ENCODE data around the gene UCHL5. TPM values are rescaled to one million over a fixed set of nuclear protein-coding genes. Genes with fewer than 3 reads are reported as not detected.

Gene UCHL5
- total and polyA plus RNA-seq, 8 donors = 9.8 to 26.8 (median 17.4) TPM

- H3K4me3 ChIP-seq = no peak overlapping the region
- no peak for ATAC-seq
- intact Hi-C loops (cut with DNase I) = no loop called here
- H3K36me3 ChIP-seq = peaks cover 6 to 30% (median 8%) of the 10 kb centered on the region in 3 donors
- no peak for FAIRE-seq
- H3K4me1 ChIP-seq = no peaks in the 10 kb centered on the region
- TF ChIP-seq, protein P1, sequence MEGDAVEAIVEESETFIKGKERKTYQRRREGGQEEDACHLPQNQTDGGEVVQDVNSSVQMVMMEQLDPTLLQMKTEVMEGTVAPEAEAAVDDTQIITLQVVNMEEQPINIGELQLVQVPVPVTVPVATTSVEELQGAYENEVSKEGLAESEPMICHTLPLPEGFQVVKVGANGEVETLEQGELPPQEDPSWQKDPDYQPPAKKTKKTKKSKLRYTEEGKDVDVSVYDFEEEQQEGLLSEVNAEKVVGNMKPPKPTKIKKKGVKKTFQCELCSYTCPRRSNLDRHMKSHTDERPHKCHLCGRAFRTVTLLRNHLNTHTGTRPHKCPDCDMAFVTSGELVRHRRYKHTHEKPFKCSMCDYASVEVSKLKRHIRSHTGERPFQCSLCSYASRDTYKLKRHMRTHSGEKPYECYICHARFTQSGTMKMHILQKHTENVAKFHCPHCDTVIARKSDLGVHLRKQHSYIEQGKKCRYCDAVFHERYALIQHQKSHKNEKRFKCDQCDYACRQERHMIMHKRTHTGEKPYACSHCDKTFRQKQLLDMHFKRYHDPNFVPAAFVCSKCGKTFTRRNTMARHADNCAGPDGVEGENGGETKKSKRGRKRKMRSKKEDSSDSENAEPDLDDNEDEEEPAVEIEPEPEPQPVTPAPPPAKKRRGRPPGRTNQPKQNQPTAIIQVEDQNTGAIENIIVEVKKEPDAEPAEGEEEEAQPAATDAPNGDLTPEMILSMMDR (IDR thresholded peaks at IDR 0.05) = no peak
- no peak for DNase-seq
- no peak overlapping the region for H3K27ac ChIP-seq
- peaks cover 0 to 4% (median 0%) of the 10 kb centered on the region in 4 donors for H3K9me3 ChIP-seq
- peaks cover 0 to 3% (median 0%) of the 10 kb centered on the region in 4 donors for H3K27me3 ChIP-seq
Observed at GRCh38 chr1:193077991-193078390, 18.8 kb upstream of the UCHL5 start.

GRCh38 chr1:193070942-193071341 lies 11.8 kb upstream of the UCHL5 start:
- H3K27me3 ChIP-seq = no peaks in the 10 kb centered on the region
- H3K27ac ChIP-seq = no peak overlapping the region
- TF ChIP-seq, protein P1 (IDR thresholded peaks at IDR 0.05) = no peak
- H3K4me3 ChIP-seq = no peak overlapping the region
- 79 to 80% methylated on average over 5 of the region's 5 CpGs for WGBS, 2 donors
- no peaks in the 10 kb centered on the region for H3K4me1 ChIP-seq
- no peaks in the 10 kb centered on the region for H3K36me3 ChIP-seq
- no peak for FAIRE-seq
- intact Hi-C loops (cut with DNase I) = no loop called here
- DNase-seq = no peak
- ATAC-seq = peak in 2 of 4 donors; percentile 32
- H3K9me3 ChIP-seq = no peaks in the 10 kb centered on the region

GRCh38 chr1:193070386-193070753 lies 11.2 kb upstream of the UCHL5 start:
- no peaks in the 10 kb centered on the region for H3K9me3 ChIP-seq
- no peaks in the 10 kb centered on the region for H3K4me1 ChIP-seq
- ATAC-seq = no peak
- no peaks in the 10 kb centered on the region for H3K27me3 ChIP-seq
- intact Hi-C loops (cut with DNase I) = no loop called here
- no peak for DNase-seq
- FAIRE-seq = no peak
- WGBS, 2 donors = 85 to 91% methylated on average over 2 of the region's 2 CpGs
- TF ChIP-seq, protein P1 (IDR thresholded peaks at IDR 0.05) = no peak
- no peak overlapping the region for H3K27ac ChIP-seq
- H3K36me3 ChIP-seq = no peaks in the 10 kb centered on the region
- no peak overlapping the region for H3K4me3 ChIP-seq

- FAIRE-seq = no peak
Observed at GRCh38 chr1:193069748-193070385, 10.7 kb upstream of the UCHL5 start.

DNA sequence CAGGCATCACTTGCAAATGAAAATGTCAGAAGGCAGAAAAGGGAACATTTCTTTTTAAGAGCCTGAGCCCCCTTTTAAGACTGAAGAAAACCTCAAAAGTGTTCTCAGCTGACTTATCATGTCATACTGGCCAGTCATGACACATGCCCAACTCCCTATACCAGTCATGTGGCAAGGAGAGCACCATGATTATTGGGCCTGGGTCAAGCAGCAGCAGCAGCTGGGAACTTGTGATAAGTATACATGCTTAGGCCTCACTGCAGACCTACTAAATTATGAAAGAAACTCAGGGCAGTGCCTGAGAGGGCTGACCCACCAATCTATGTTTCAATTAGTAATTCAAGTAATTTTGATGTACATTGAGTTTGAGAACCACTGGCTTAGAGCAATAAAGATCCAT lies 8.9 kb upstream of the UCHL5 start:
- TF ChIP-seq, protein P1 (IDR thresholded peaks at IDR 0.05) = no peak
- Histone ChIP-seq H3K27ac (no peak overlapping the region), H3K9me3 (no peaks in the 10 kb centered on the region), H3K36me3 (no peaks in the 10 kb centered on the region), H3K27me3 (no peaks in the 10 kb centered on the region), H3K4me3 (no peak overlapping the region), H3K4me1 (no peaks in the 10 kb centered on the region)
- ATAC-seq (no peak), FAIRE-seq (no peak), DNase-seq (no peak)
- intact Hi-C loops (cut with DNase I) = no loop called here

More at GRCh38 chr1:193069748-193070385, 10.7 kb upstream of the UCHL5 start:
- ATAC-seq (no peak), DNase-seq (no peak)
- 80 to 82% methylated on average over 4 of the region's 4 CpGs for WGBS, 2 donors
- H3K9me3 ChIP-seq = no peaks in the 10 kb centered on the region
- H3K36me3 ChIP-seq = no peaks in the 10 kb centered on the region
- no peaks in the 10 kb centered on the region for H3K27me3 ChIP-seq
- TF ChIP-seq, protein P1 (IDR thresholded peaks at IDR 0.05) = no peak
- intact Hi-C loops (cut with DNase I) = no loop called here
- H3K4me3 ChIP-seq = no peak overlapping the region
- no peak overlapping the region for H3K27ac ChIP-seq
- no peaks in the 10 kb centered on the region for H3K4me1 ChIP-seq
